ENCODE data around the gene TUBG1. TPM values are rescaled to one million over a fixed set of nuclear protein-coding genes. Genes with fewer than 3 reads are reported as not detected.
A peak's percentile ranks its signal among the peaks of the same experiment; 100 is the strongest.
"Not testable (repeated sequence)": the region's sequence is repeated elsewhere in the genome, so short reads cannot be mapped to it uniquely, and the experiment has no call there.

TUBG1 gene
- total and polyA plus RNA-seq, 10 donors: 9.5 to 33.8 (median 22.9) TPM

DNA sequence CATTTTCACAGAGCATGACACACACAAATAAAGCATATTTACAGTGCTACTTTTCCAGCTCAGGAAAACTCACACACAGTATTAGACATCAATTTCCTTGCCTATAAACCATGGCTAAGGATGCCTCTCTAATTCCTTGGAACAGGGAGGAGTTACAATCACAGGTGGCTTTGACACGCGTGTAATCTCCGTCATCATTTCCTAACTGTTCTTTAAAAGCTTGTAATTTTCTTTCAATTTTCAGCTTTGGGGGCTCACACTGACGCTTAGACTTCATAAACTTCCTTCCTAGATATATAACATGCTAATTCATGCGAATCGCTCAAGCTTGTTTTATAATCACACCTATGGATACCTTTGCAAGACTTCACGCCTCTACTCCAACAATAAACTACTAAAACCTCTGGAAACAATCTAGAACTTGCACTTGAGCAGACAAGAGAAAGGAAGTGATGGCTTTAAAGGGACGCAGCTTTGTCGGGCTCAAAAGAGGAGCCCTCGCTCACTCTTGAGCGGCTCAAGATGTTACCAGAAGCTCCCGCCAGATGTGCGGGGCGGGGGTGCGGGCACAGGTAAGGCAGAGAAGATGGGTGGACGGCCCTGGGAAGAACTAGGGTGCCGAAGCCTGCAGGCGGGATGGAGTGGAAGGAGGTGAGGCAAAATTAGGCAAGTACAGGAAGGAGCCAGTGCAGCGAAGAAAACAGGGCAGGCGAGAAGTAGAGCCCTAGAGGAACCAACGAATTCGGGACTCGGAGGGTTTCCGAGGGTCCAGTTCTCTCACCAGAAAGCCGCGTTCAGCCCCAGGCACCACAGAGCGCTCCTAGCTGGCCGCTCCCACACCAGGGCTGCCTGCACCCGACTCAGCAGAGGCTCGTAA lies 940 bp upstream of the TUBG1 start:
- H3K9me3 ChIP-seq: no peaks in the 10 kb centered on the region
- H3K4me1 ChIP-seq: peaks cover 31 to 69% (median 55%) of the 10 kb centered on the region in 6 donors
- peak overlapping the region; percentile 74 to 89 (median 84) for H3K4me3 ChIP-seq
- H3K36me3 ChIP-seq: peaks cover 0 to 39% (median 17%) of the 10 kb centered on the region in 6 donors
- intact Hi-C loops (cut with DNase I; ENCODE audit: low total_unique reads): loop anchor here (5.0 kb wide), 1 partner anchor 69 kb away; the partner anchor contains the start of gene PLEKHH3
- DNase-seq: no peak
- 0 to 1% (median 0%) methylated on average over 30 of the region's 30 CpGs for WGBS, 5 donors
- TF ChIP-seq CTCF (IDR thresholded peaks at IDR 0.05 in 8 of 11, conservative IDR thresholded peaks at IDR 0.05 in 3 of 11): peak in 3 of 11 experiments; percentile 10 to 58 (median 26)
- no peak for TF ChIP-seq POLR2A (IDR thresholded peaks at IDR 0.05)
- H3K27ac ChIP-seq: peak overlapping the region; percentile 88 to 99 (median 94)
- H3K27me3 ChIP-seq (replicated peaks in 1 of 7): no peaks in the 10 kb centered on the region

GRCh38 chr17:42609814-42610801 lies 625 bp downstream of the TUBG1 start:
- H3K4me3 ChIP-seq: peak overlapping the region; percentile 57 to 89 (median 84)
- not testable (repeated sequence) for H3K27me3 ChIP-seq (replicated peaks in 1 of 7); H3K9me3 ChIP-seq
- DNase-seq: peak; percentile 87
- intact Hi-C loops (cut with DNase I; ENCODE audit: low total_unique reads): loop anchor here (5.0 kb wide), 1 partner anchor 67 kb away; the partner anchor contains the start of gene PLEKHH3
- H3K4me1 ChIP-seq: peaks cover 22 to 53% (median 40%) of the 10 kb centered on the region in 6 donors
- WGBS, 5 donors: 15 to 24% (median 21%) methylated on average over 23 to 35 of the region's 42 CpGs
- H3K27ac ChIP-seq: peak overlapping the region; percentile 57 to 99 (median 94)
- peaks cover 0 to 44% (median 33%) of the 10 kb centered on the region in 6 donors for H3K36me3 ChIP-seq

DNA sequence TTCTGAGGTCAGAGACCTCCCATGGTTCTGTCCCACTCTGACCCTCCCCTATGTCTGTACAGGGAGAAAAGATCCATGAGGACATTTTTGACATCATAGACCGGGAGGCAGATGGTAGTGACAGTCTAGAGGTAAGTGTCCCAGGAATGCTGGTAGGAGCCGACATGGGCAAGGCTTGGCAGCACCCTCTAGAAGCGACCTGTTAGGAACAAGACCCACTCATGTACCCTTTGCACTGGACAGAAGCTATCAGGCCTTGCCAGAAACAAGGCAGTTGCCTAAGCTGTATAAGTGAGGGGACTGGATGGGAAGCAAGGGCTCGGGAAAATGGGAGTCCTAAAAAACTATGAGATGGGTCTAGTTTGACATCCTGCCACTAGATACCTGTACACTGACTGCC lies 2.5 kb downstream of the TUBG1 start:
- H3K4me1 ChIP-seq: peaks cover 11 to 34% (median 22%) of the 10 kb centered on the region in 6 donors
- DNase-seq: no peak
- H3K4me3 ChIP-seq: no peak overlapping the region
- H3K27ac ChIP-seq: no peak overlapping the region
- whole genome bisulfite sequencing, 5 donors: 94 to 100% (median 98%) methylated on average over 4 of the region's 4 CpGs
- intact Hi-C loops (cut with DNase I; ENCODE audit: low total_unique reads): no loop called here
- no peaks in the 10 kb centered on the region for H3K9me3 ChIP-seq
- H3K27me3 ChIP-seq (replicated peaks in 1 of 7): no peaks in the 10 kb centered on the region
- peaks cover 0 to 49% (median 44%) of the 10 kb centered on the region in 6 donors for H3K36me3 ChIP-seq
- TF ChIP-seq POLR2AphosphoS5 (IDR thresholded peaks at IDR 0.05) (no peak), POLR2A (IDR thresholded peaks at IDR 0.05) (no peak), CTCF (IDR thresholded peaks at IDR 0.05 in 8 of 11, conservative IDR thresholded peaks at IDR 0.05 in 3 of 11) (no peak)

DNA sequence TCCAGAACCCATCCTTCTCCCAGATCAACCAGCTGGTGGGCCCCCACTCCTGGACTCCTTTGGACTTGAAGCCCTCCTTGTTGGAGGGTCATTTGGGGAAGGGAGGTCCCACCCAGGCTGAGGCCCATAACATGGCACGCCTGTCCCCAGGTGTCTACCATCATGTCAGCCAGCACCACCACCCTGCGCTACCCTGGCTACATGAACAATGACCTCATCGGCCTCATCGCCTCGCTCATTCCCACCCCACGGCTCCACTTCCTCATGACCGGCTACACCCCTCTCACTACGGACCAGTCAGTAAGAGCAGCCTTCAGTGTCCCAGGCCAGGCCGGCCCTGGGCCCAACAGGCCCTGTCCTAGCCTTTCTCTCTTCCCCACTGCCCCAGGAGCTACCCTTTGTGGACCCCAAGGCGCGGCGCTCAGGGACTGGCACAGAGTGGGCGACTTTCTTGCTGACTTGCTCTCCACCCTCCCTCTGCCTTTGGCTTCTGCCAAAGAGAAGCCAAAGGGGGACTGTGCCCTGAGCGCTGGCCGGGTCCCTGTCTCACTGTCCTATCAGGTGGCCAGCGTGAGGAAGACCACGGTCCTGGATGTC lies 4.3 kb downstream of the TUBG1 start:
- Histone ChIP-seq H3K4me1 (peaks cover 4 to 27% (median 14%) of the 10 kb centered on the region in 6 donors), H3K9me3 (no peaks in the 10 kb centered on the region), H3K27me3 (replicated peaks in 1 of 7) (no peaks in the 10 kb centered on the region), H3K36me3 (peaks cover 0 to 49% (median 44%) of the 10 kb centered on the region in 6 donors), H3K4me3 (no peak overlapping the region), H3K27ac (no peak overlapping the region)
- intact Hi-C loops (cut with DNase I; ENCODE audit: low total_unique reads): no loop called here
- 94 to 99% (median 96%) methylated on average over 13 to 17 of the region's 17 CpGs for WGBS, 5 donors
- no peak for DNase-seq
- TF ChIP-seq CTCF (IDR thresholded peaks at IDR 0.05 in 8 of 11, conservative IDR thresholded peaks at IDR 0.05 in 3 of 11): no peak
- TF ChIP-seq POLR2A (IDR thresholded peaks at IDR 0.05): no peak
- TF ChIP-seq POLR2AphosphoS5 (IDR thresholded peaks at IDR 0.05): no peak

All from spleen (tissue), 11 donors.